Keratinocyte (primary cell): Measurements from ENCODE around the gene PRKACA. TPM values are rescaled to one million over a fixed set of nuclear protein-coding genes. Genes with fewer than 3 reads are reported as not detected.

Source experiments
- DNase-seq: peaks from one replicate; pipeline ENCODE4 v3.0.0-alpha.2; 2011; ENCODE audit warnings: low read depth, missing footprints, low spot score
- FAIRE-seq: peaks from 2 replicates; lab custom pipeline; 2011; peaks lifted over from hg19 to GRCh38; lab: Jason Lieb, UNC
- H2AFZ ChIP-seq: 2 replicates; pipeline ENCODE4 v1.6.0; 2012; ENCODE audit warnings: low read length, control low read depth, inconsistent platforms; ENCODE audit not compliant: control insufficient read depth
- H3K27ac ChIP-seq: 2 replicates; pipeline ENCODE4 v1.5.1; 2011; ENCODE audit warnings: low read length; ENCODE audit not compliant: control insufficient read depth, insufficient read depth
- H3K27me3 ChIP-seq: 3 replicates; pipeline ENCODE4 v1.6.0; 2011; ENCODE audit warnings: low read length; ENCODE audit not compliant: control insufficient read depth, insufficient read depth; ENCODE audit errors: extremely low read depth
- H3K36me3 ChIP-seq, 2 experiments: 2 replicates in 1 of 2; 3 replicates in 1 of 2; pipeline ENCODE4 v1.5.1; 2011; ENCODE audit warnings: low read length in 2 of 2, mild to moderate bottlenecking in 1 of 2; ENCODE audit not compliant: control insufficient read depth in 2 of 2, insufficient read depth in 2 of 2; ENCODE audit errors: extremely low read depth in 1 of 2
- H3K4me1 ChIP-seq: 3 replicates; pipeline ENCODE4 v1.5.1; 2011; ENCODE audit warnings: low read length; ENCODE audit not compliant: control insufficient read depth, insufficient read depth; ENCODE audit errors: extremely low read depth
- H3K4me2 ChIP-seq: 3 replicates; pipeline ENCODE4 v1.6.0; 2011; ENCODE audit warnings: low read depth, low read length; ENCODE audit not compliant: control insufficient read depth, insufficient read depth; ENCODE audit errors: extremely low read depth
- H3K4me3 ChIP-seq, 3 experiments: fragments of 200-600 bp in 1 of 3; sonication (generic) in 1 of 3; 2 replicates in 2 of 3; 3 replicates in 1 of 3; pipeline ENCODE4 v1.5.1; 2011 to 2016; ENCODE audit warnings: low read length in 3 of 3, mild to moderate bottlenecking in 3 of 3, control low read depth in 2 of 3, inconsistent platforms in 1 of 3, low read depth in 1 of 3, mixed read lengths in 1 of 3, mixed run types in 1 of 3, moderate library complexity in 1 of 3; ENCODE audit not compliant: control insufficient read depth in 2 of 3, insufficient read depth in 2 of 3; ENCODE audit errors: extremely low read depth in 1 of 3
- H3K79me2 ChIP-seq: 2 replicates; pipeline ENCODE4 v1.6.0; 2012; ENCODE audit warnings: low read length; ENCODE audit not compliant: control insufficient read depth, insufficient read depth
- H3K9ac ChIP-seq: 3 replicates; pipeline ENCODE4 v1.6.0; 2011; ENCODE audit warnings: low read length; ENCODE audit not compliant: control insufficient read depth, insufficient read depth; ENCODE audit errors: extremely low read depth
- H3K9me1 ChIP-seq: 3 replicates; pipeline ENCODE4 v1.6.0; 2011; ENCODE audit warnings: low read length; ENCODE audit not compliant: control insufficient read depth, insufficient read depth; ENCODE audit errors: extremely low read depth
- H3K9me3 ChIP-seq: 2 replicates; pipeline ENCODE4 v1.5.1; 2012; ENCODE audit warnings: low read depth, low read length; ENCODE audit not compliant: control insufficient read depth
- H4K20me1 ChIP-seq: 3 replicates; pipeline ENCODE4 v1.6.0; 2011; ENCODE audit warnings: low read length; ENCODE audit not compliant: control insufficient read depth, insufficient read depth; ENCODE audit errors: extremely low read depth
- EZH2 ChIP-seq: IDR thresholded peaks from one replicate; pipeline ENCODE4 v1.6.1; 2012; ENCODE audit warnings: inconsistent platforms, mild to moderate bottlenecking, low read length, moderate library complexity
- dilution Hi-C: fragments of 300-500 bp; cut with MboI; formaldehyde crosslinking; loops from one replicate; pipeline ENCODE4 v1.7.0; 2020; ENCODE audit warnings: low sequenced_read_pairs; ENCODE audit not compliant: extremely low pct_ligation_motif_present
- polyA plus RNA-seq, 5 experiments: library from polyadenylated mRNA; depleted of rRNA in 3 of 5; stranded (reverse) in 3 of 5; stranded (forward) in 1 of 5; unstranded in 1 of 5; fragments of >200 nt; gene quantifications; 1 replicate in 1 of 5; 2 replicates in 3 of 5; 3 replicates in 1 of 5; pipeline versions ENCODE4 v1.2.1 to v1.2.3, GENCODE V29; 2011 to 2012; ENCODE audit warnings: missing spikeins in 2 of 5, low read depth in 1 of 5, low replicate concordance in 1 of 5
- TF ChIP-seq, protein P1 (sequence below), 3 experiments: IDR thresholded peaks in 1 of 3; conservative IDR thresholded peaks in 1 of 3; optimal IDR thresholded peaks in 1 of 3; 2 replicates in 2 of 3; 3 replicates in 1 of 3; pipeline versions ENCODE3 to v1.5.1; 2011; ENCODE audit warnings: low read length in 3 of 3, mild to moderate bottlenecking in 3 of 3, moderate library complexity in 2 of 3, control low read depth in 1 of 3, inconsistent platforms in 1 of 3; ENCODE audit not compliant: insufficient read depth in 2 of 3; ENCODE audit errors: extremely low read depth in 1 of 3

PRKACA gene
- polyA plus RNA-seq, 1 donor (not counting 4 experiments of a cell fraction or from before 2014, with no cell fraction given), result 13.7 TPM

DNA sequence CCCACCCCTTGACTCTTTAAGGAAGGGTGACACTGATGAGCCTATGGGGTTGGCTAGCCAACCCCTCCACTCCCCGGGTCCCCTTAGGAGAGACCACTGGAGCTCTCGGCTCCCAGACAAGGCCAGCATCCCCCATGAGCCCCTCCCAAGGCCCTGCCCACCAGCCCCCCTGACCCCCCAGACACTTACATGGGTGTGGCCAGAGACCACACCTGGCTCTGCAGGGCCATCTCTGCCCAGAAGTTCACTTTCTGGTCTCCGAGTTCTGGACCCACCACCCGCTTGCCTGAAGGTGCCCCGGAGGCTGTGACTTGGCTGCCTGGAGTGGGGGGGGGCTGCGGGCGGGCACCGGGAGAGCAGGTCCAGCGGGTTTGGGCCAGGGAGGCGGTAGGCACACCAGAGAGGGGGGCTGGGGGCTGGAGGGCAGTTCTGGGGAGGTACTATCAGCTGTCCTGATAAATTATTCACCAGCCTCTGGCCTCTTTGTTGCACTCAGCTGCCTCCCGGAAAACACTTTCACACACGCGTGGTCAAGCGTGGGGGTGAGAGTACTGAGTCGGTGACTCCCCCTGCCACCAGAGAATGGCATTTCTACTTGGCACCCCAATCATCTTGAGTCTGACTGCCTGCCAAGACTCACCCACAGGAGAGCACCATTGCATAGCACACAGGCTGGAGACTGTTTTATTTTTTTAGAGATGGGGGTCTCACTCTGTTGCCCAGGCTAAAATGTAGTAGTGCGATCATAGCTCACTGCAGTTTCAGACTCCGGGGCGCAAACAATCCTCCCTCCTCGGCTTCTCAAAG lies 55.6 kb downstream of the PRKACA start, which contains the start of gene PALM3:
Gene PALM3 (minus strand): TSS at position 326 of the 807 bp plus-strand sequence. CDS start 96 bp downstream, at position 230.
- no peak within 1 kb of the TSS for H2AFZ ChIP-seq
- no peaks in the 10 kb centered on the region for H3K4me1 ChIP-seq
- peaks cover 30% of the 10 kb centered on the region for H3K27me3 ChIP-seq
- H4K20me1 ChIP-seq, result no peaks in the 10 kb centered on the region
- no peaks in the 10 kb centered on the region for H3K9me1 ChIP-seq
- no peak for FAIRE-seq
- no peaks in the 10 kb centered on the region for H3K9me3 ChIP-seq
- H3K9ac ChIP-seq, result no peak within 1 kb of the TSS
- H3K4me2 ChIP-seq, result no peak within 1 kb of the TSS
- TF ChIP-seq, protein P1, sequence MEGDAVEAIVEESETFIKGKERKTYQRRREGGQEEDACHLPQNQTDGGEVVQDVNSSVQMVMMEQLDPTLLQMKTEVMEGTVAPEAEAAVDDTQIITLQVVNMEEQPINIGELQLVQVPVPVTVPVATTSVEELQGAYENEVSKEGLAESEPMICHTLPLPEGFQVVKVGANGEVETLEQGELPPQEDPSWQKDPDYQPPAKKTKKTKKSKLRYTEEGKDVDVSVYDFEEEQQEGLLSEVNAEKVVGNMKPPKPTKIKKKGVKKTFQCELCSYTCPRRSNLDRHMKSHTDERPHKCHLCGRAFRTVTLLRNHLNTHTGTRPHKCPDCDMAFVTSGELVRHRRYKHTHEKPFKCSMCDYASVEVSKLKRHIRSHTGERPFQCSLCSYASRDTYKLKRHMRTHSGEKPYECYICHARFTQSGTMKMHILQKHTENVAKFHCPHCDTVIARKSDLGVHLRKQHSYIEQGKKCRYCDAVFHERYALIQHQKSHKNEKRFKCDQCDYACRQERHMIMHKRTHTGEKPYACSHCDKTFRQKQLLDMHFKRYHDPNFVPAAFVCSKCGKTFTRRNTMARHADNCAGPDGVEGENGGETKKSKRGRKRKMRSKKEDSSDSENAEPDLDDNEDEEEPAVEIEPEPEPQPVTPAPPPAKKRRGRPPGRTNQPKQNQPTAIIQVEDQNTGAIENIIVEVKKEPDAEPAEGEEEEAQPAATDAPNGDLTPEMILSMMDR (optimal IDR thresholded peaks at IDR 0.05 in 1 of 3, IDR thresholded peaks at IDR 0.05 in 1 of 3, conservative IDR thresholded peaks at IDR 0.05 in 1 of 3; ENCODE audit: extremely low read depth in 1 of 3, insufficient read depth in 2 of 3, low read length in 3 of 3), result no peak
- TF ChIP-seq EZH2, result no peak
- H3K27ac ChIP-seq, result no peak within 1 kb of the TSS
- no peak for DNase-seq
- H3K79me2 ChIP-seq, result no peaks in the 10 kb centered on the region
- dilution Hi-C loops, result no loop called here
- no peaks in the 10 kb centered on the region for H3K36me3 ChIP-seq
- H3K4me3 ChIP-seq, result no peak within 1 kb of the TSS

DNA sequence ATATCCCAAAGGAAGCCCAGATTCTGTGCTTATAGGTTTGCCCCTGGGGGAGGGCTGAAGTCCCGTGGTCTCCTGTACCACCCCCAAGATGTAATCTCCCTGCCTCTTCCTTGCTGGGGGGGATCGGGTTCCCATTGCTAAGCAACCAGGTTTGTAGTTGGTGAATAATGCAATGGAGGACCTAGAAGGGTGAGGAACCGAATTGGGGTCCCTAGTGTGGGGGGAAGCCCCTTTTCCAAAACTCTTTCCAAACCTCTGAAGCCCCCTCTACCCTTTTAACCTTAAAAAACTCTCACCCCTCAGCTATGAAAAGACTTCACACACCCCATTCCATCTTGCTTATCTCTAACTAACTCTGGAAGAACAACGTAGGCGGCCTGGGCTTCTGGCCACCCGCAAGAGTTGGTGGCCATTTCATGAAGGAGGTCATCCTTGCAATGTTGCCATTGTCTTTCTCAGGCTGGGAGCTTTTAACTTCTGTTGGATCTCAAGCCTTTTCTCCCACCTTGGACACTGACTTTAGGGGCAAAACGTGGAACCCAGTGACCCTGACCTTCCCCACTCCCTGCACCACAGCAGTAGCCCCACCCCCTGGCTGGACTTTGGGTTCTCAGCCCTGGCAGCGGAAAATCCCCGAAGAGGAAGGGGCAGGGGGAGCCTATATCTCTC lies 56.3 kb downstream of the PRKACA start:
- FAIRE-seq (no peak), DNase-seq (no peak)
- Histone ChIP-seq H3K4me1 (no peaks in the 10 kb centered on the region), H3K9me3 (no peaks in the 10 kb centered on the region), H3K27me3 (peaks cover 38% of the 10 kb centered on the region), H3K9ac (no peak overlapping the region), H3K4me2 (no peak overlapping the region), H4K20me1 (no peaks in the 10 kb centered on the region), H3K36me3 (no peaks in the 10 kb centered on the region), H3K27ac (no peak overlapping the region), H2AFZ (no peak overlapping the region), H3K79me2 (no peaks in the 10 kb centered on the region), H3K4me3 (no peak overlapping the region), H3K9me1 (no peaks in the 10 kb centered on the region)
- TF ChIP-seq, protein P1 (optimal IDR thresholded peaks at IDR 0.05 in 1 of 3, IDR thresholded peaks at IDR 0.05 in 1 of 3, conservative IDR thresholded peaks at IDR 0.05 in 1 of 3; ENCODE audit: extremely low read depth in 1 of 3, insufficient read depth in 2 of 3, low read length in 3 of 3), result no peak
- dilution Hi-C loops, result no loop called here
